Activated T-cell treated with anti-CD3 and anti-CD28 coated beads, Interleukin-2, amount 50 U/mL, for 1 hour (primary cell): ENCODE measurements around the gene CATSPER3.

Source experiments
- DNase-seq: peaks from one replicate; pipeline ENCODE4 v3.0.0-alpha.2; 2020

CATSPER3 gene

GRCh38 chr5:135011355-135012032 lies 43.8 kb downstream of the CATSPER3 start:
- DNase-seq, result no peak

- DNase-seq, result no peak
Measured at GRCh38 chr5:135012033-135012588, 44.4 kb downstream of the CATSPER3 start.

DNA sequence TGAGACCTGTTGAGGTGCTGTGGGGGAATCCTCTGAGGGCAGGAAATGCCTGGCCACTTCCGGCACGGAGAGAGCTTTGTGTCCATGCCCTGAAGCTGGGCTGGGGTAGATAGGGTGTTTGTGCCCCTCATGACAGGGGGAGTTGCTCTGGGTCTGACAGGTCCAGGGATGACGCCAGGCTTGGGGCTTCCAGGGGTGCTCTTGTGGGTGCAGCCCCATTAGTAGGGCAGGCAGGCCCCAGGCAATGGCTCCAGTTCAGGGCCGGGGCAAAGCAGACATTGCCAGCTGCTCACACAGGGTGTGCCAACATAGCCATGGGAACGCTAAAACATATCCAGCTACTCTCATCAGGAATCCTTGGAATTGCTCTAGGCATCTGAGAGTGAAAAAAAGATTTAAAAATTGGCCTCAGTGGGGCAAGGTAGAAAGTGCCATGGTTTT lies 45.3 kb downstream of the CATSPER3 start:
- DNase-seq, result no peak

GRCh38 chr5:135013445-135013844 lies 45.7 kb downstream of the CATSPER3 start:
- DNase-seq, result no peak

GRCh38 chr5:135013947-135014570 lies 46.4 kb downstream of the CATSPER3 start:
- no peak for DNase-seq

- DNase-seq, result no peak
Measured at GRCh38 chr5:135015942-135016341, 48.2 kb downstream of the CATSPER3 start.

- no peak for DNase-seq
Measured at GRCh38 chr5:135016861-135017290, 49.2 kb downstream of the CATSPER3 start.

GRCh38 chr5:135018457-135018856 lies 50.8 kb downstream of the CATSPER3 start:
- no peak for DNase-seq

DNA sequence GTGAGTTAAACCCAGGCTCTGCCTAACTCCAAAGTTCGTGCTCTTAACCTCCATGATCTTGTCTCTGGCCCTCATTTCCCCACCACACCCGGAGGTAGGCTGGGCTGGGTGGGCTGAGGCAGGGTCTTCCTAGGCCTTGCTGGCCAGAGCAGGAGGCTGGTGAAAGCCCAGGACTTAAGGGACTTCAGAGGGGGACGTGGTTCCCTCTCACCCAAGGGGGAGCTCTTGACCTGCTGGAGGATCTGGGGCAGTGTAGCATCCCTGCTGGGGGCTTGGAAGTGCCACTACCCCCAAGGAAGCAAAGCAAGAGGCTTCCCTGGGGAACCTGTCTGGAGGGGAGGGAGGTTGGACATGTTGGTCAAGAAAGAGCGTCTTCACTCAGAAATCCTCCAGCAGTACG lies 51.6 kb downstream of the CATSPER3 start:
- DNase-seq, result no peak

GRCh38 chr5:135020111-135020895 lies 52.6 kb downstream of the CATSPER3 start:
- DNase-seq, result no peak

- DNase-seq, result peak; percentile 3
Measured at GRCh38 chr5:135024956-135025729, 57.4 kb downstream of the CATSPER3 start.

- DNase-seq, result no peak
Measured at GRCh38 chr5:135025730-135026644, 58.3 kb downstream of the CATSPER3 start.

DNA sequence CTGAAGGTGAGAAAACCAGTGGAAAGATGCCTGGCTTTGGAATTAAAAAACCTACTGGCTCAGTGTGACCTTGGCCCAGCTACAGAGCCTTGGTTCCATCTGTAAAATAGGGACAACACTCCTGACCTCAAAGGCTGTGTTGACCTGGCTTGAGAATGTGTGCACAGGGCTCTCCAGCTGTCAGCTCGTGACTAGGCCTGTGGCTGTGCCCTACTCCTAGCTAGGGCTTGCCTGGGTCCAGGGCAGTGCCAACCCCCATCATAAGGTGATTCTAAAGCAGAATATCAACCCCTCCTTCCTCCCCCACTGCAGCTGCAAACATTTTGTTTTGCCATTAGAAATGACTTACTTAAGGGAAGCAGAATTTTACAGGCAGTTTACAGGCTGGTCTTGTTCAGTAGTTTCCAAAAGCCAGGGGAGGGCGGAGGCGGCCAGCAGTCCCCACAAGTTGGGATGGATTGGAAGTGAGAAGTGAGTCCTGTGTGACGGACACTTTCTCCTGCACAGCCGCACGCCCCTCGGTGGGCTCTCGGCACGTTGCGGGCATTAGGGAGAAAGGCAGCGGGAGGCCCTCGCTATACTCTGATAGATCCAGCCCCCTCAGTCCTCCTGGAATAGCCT lies 59.0 kb downstream of the CATSPER3 start:
- no peak for DNase-seq

- DNase-seq, result no peak
Measured at GRCh38 chr5:135027266-135027696, 59.6 kb downstream of the CATSPER3 start.

DNA sequence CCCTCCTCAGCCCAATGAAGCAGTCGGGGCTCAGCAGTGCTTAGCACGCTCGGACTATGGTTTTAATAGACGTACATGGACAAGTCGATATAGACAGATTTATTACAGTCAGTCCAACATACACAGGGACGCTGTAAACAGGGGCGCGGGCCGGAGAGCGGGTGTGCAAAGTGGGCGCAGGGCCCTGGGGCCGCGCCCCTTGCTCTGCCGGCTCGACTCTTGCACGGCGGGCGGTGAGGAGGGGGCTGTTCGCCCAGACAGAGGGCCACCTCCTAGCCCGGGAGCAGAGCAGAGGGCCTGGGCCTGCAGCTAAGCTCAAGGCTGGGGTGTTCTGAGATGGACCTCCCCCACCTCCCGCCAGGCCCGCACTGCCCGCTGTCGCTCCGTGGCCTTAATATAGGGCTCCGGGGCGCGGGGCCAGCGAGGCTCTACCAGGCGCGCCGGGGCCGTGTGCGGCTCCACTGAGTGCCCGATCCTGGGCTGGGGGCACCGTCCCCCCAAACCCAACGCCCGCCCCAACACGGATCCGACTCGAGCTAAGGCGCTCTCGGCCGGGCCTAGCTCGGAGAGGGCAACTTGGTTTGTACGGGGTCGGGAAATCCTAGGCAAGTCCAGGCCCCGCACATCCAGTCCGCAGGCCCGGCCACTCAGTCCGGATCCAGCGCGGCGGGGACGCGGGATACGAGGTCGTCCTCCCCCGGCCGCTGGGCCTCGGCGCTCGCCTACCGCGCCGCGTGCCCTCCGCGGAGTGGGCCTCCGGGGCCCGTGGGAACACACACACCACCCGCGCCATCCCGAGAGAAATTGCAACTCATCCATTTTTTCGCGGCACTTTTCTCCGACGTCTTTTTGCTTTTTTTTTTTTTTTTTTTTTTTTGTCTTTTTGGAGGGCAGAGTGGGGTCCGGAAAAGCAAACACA lies 60.2 kb downstream of the CATSPER3 start:
- DNase-seq, result no peak

DNA sequence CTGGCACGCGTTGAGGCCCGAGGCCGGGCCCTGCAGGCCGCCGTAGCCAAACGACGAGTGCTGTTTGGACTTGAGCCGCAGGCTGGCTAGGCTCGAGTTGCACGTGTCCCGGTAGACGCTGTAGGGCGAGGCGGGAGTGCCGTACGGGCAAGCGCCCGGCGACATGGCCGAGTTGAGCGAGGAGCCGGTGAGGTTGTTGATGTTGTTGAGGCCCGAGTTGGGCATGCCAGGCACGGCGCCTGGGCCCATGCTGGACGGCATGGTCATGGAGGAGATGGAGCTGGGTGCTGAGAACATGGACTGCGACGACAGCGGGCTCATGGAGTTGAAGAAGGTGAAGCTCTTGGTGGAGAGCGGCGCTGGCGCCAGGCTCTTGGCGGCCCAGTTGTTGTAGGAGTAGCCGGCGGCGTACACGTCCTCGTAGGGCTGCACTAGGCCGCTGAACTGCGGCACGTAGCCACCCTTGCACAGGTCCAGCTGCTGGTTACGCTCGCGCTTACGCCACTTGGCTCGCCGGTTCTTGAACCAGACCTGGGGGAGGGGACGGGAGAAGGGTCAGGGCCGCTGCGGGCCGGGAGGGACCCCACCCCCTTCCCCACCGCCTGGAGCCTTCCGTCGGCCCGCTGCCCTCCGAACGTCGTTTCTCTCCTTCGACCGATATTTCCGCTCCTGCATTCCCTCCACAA lies 61.2 kb downstream of the CATSPER3 start:
- no peak for DNase-seq

- DNase-seq, result no peak
Measured at GRCh38 chr5:135029477-135030122, 61.9 kb downstream of the CATSPER3 start.

DNA sequence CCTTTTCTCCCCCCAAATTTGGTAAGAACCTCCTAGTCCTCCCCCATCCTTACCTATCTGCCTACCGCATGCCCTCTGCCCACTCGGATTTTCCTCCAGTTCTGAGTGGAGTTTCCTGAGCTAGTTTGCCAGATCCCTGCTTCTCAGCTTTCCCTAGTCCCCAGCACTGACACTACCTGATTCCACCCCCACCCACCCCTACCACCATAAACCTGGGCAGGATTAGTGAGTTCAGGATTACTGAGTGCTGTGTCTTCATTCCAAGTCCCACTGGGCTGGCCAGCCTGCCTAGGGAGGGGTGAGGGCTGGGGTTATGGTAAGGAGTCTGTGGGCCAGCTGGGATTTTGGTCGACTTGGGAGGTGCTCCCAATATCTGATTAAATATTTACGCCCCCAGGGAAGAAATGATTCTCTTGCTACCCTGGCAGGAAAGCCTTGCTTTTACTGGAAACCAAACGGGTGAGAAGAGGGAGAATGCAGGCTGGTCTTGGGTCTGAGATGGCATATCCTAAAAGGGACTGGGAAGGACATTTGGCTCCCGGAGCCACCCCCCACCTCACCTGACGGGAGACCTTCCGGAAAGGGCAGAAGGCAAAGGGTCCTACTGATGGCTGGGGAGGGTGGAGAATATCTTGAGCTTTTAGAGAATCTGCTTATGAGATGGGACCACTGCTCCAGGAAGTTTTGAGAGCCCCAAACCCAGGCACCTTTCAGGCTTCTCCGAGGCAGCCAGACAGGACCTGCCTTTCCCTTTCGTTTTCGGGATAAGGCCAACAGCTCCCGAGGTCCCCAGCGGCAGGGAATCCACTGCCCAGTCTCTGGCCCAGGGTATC lies 62.6 kb downstream of the CATSPER3 start:
- DNase-seq, result no peak
